Measurements from ENCODE around the gene PPP5C. TPM values are rescaled to one million over a fixed set of nuclear protein-coding genes. Genes with fewer than 3 reads are reported as not detected.

PPP5C gene
- total and polyA plus RNA-seq, 11 donors = 64.9 to 115 (median 77.1) TPM

DNA sequence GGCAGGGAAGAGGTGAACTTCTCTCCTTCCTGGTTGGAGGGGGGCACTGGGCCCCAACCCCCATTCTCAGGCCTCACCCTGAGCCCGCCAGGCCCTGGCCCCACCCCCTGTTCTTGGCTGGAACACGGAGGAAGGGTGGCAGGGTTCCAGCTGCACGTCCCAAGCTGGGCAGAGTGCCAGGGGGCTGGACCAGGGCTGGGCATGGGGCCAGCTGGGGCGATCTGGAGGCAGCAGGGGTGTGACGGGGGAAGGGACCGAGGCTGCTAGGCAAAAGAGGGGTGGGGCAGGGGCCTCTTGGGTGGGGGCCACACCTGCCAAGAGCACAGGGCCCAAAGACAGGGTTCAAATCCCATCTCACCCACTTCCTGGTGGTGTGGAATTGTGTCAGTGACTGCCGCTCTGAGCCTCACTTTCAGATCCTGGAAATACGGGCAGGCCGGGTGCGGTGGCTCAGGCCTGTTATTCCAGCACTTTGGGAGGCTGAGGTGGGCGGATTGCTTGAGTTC lies 47.8 kb upstream of the PPP5C start:
- Histone ChIP-seq H3K27ac (peak overlapping the region; percentile 88 to 99 (median 98)), H3K36me3 (peaks cover 0 to 11% (median 6%) of the 10 kb centered on the region in 9 donors), H3K27me3 (peaks cover 0 to 6% (median 0%) of the 10 kb centered on the region in 9 donors), H3K4me3 (peak overlapping the region; percentile 42 to 79 (median 68)), H3K9me3 (peaks cover 0 to 3% (median 0%) of the 10 kb centered on the region in 12 donors), H3K4me1 (peaks cover 7 to 67% (median 55%) of the 10 kb centered on the region in 12 donors)
- ATAC-seq (peak; percentile 70 to 82 (median 72)), DNase-seq (peak; percentile 96 to 98 (median 97))
- intact Hi-C loops (cut with DNase I) = loop anchor here in 3 of 10 donors (2.0 to 10.0 kb wide), 2 partner anchors 16 to 76 kb away; no protein-coding TSS in a partner anchor
- WGBS, 4 donors = 5 to 13% (median 7%) methylated on average over 8 to 11 of the region's 11 CpGs
- TF ChIP-seq POLR2A (IDR thresholded peaks at IDR 0.05) = peak in 1 of 2 donors; percentile 42
- TF ChIP-seq, protein P1, sequence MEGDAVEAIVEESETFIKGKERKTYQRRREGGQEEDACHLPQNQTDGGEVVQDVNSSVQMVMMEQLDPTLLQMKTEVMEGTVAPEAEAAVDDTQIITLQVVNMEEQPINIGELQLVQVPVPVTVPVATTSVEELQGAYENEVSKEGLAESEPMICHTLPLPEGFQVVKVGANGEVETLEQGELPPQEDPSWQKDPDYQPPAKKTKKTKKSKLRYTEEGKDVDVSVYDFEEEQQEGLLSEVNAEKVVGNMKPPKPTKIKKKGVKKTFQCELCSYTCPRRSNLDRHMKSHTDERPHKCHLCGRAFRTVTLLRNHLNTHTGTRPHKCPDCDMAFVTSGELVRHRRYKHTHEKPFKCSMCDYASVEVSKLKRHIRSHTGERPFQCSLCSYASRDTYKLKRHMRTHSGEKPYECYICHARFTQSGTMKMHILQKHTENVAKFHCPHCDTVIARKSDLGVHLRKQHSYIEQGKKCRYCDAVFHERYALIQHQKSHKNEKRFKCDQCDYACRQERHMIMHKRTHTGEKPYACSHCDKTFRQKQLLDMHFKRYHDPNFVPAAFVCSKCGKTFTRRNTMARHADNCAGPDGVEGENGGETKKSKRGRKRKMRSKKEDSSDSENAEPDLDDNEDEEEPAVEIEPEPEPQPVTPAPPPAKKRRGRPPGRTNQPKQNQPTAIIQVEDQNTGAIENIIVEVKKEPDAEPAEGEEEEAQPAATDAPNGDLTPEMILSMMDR (IDR thresholded peaks at IDR 0.05) = no peak

DNA sequence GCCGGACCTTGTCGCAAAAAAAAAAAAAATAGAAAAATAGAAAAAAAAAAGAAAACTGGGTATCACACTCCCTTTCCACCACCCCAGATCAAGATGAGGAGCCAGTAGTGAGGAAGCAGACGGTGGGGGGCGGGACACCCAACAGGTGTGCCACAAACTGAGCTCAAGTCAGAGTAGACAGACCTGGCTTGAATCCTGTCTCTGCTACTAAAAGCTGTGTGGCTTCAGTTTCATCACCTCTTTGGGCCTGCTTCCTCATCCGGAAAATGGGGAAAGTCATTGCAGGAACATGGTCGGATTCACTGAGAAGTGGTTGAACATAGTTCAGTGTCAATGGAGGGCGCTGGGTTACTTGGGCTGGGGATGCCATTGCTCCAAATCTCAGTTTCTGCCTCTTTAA lies 47.2 kb upstream of the PPP5C start:
- Histone ChIP-seq H3K27ac (peak overlapping the region; percentile 88 to 99 (median 98)), H3K27me3 (peaks cover 0 to 6% (median 0%) of the 10 kb centered on the region in 9 donors), H3K4me3 (peak overlapping the region; percentile 25 to 79 (median 64)), H3K4me1 (peaks cover 7 to 74% (median 57%) of the 10 kb centered on the region in 12 donors), H3K36me3 (peaks cover 0 to 17% (median 13%) of the 10 kb centered on the region in 9 donors), H3K9me3 (peaks cover 0 to 3% (median 0%) of the 10 kb centered on the region in 12 donors)
- ATAC-seq (no peak), DNase-seq (peak in 1 of 5 donors; percentile 43)
- TF ChIP-seq, protein P1 (IDR thresholded peaks at IDR 0.05) = no peak
- TF ChIP-seq POLR2A (IDR thresholded peaks at IDR 0.05) = no peak
- 38 to 55% (median 49%) methylated on average over 7 of the region's 7 CpGs for WGBS, 4 donors
- intact Hi-C loops (cut with DNase I) = loop anchor here in 5 of 10 donors (2.0 to 10.0 kb wide), 5 partner anchors 15 to 75 kb away; partner anchors contain the start of gene PPP5C (in 3 of the 5)

DNA sequence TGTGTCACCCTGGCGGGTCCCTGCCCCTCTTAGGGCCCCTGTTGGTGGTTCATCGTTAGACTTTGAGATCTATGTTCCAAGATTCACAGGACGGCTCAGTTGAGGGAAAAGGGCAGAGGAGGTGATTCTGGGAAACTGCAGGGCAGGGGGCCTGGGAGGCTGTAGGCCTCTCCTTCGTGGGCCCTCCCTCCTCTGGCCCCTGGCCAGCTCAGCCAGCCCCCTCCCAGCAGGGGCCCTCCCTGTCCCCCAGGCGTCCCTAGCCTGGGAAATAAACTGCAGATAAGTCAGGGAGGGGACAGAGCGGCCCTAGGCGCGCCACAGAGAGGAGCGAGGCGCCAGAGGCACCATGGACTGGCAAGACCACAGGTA lies 43.6 kb upstream of the PPP5C start:
- Histone ChIP-seq H3K27me3 (no peaks in the 10 kb centered on the region), H3K36me3 (peaks cover 0 to 52% (median 47%) of the 10 kb centered on the region in 9 donors), H3K4me1 (peaks cover 7 to 63% (median 43%) of the 10 kb centered on the region in 12 donors), H3K27ac (peak overlapping the region; percentile 66 to 99 (median 97)), H3K9me3 (peaks cover 0 to 6% (median 0%) of the 10 kb centered on the region in 12 donors), H3K4me3 (peak overlapping the region in 4 of 12 donors; percentile 4 to 39 (median 25))
- 47 to 63% (median 52%) methylated on average over 6 to 10 of the region's 10 CpGs for WGBS, 4 donors
- DNase-seq (peak in 1 of 5 donors; percentile 40), ATAC-seq (no peak)
- intact Hi-C loops (cut with DNase I) = loop anchor here in 2 of 10 donors (5.0 kb wide), 1 partner anchor 44 kb away; the partner anchor contains the start of gene PPP5C (in 2 of the 2)
- TF ChIP-seq, protein P1 (IDR thresholded peaks at IDR 0.05) = no peak
- no peak for TF ChIP-seq POLR2A (IDR thresholded peaks at IDR 0.05)

DNA sequence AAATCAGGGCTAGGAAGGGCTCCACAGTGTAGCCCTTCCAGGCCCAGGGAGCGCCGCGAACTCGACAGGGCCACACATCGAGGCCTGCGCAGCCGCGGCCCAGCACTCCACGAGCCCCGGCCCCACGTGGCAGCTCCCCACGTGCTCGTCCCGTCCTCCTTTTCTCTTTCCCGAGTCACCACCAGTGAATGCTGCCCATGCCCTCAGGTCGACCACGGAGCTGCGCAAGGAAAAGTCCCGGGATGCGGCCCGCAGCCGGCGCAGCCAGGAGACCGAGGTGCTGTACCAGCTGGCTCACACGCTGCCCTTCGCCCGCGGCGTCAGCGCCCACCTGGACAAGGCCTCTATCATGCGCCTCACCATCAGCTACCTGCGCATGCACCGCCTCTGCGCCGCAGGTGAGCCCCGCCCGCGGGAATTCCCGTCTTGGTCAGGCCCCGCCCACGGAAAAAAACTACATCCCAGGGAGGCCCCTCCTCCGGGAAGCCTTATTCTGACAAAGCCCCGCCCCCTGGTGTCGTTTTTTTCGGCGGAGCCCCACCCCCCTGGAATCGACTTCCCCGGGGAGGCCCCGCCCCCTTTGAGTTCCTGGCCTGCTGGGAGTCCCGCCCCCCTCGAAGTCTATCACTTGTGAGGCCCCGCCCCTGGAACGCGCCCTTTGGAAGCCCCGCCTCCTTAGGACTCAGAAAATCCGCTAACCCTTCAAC lies 43.0 kb upstream of the PPP5C start:
- Histone ChIP-seq H3K36me3 (peaks cover 2 to 58% (median 53%) of the 10 kb centered on the region in 9 donors), H3K9me3 (peaks cover 0 to 6% (median 0%) of the 10 kb centered on the region in 12 donors), H3K27me3 (no peaks in the 10 kb centered on the region), H3K4me1 (peaks cover 7 to 61% (median 41%) of the 10 kb centered on the region in 12 donors), H3K4me3 (peak overlapping the region in 4 of 12 donors; percentile 4 to 39 (median 25)), H3K27ac (peak overlapping the region; percentile 66 to 99 (median 97))
- intact Hi-C loops (cut with DNase I) = loop anchor here in 2 of 10 donors (2.0 to 5.0 kb wide), 2 partner anchors 25 to 43 kb away; partner anchors contain the start of gene PPP5C (in 2 of the 2)
- ATAC-seq (peak in 2 of 4 donors; percentile 6 to 18), DNase-seq (peak; percentile 60 to 80 (median 76))
- TF ChIP-seq, protein P1 (IDR thresholded peaks at IDR 0.05) = no peak
- TF ChIP-seq POLR2A (IDR thresholded peaks at IDR 0.05) = no peak
- 38 to 59% (median 46%) methylated on average over 39 to 56 of the region's 56 CpGs for WGBS, 4 donors

All from heart left ventricle (tissue), 16 donors.